Right atrium auricular region (tissue), 2 donors: ENCODE measurements around the gene GUK1. TPM values are rescaled to one million over a fixed set of nuclear protein-coding genes. Genes with fewer than 3 reads are reported as not detected.

ENCODE experiments used
- DNase-seq: peaks from one replicate; pipeline ENCODE4 v3.0.0-alpha.2; 2019; ENCODE audit warnings: low spot score
- H3K27ac ChIP-seq, 2 donors: fragments of 200-600 bp; sonication (generic); 1 replicate in 1 of 2; 2 replicates in 1 of 2; pipeline ENCODE4 v1.5.1; 2016 to 2019
- H3K27me3 ChIP-seq, 2 donors: fragments of 200-600 bp; sonication (generic); one replicate each; pipeline versions ENCODE4 v1.5.1 to v1.6.0; 2017 to 2019
- H3K36me3 ChIP-seq: fragments of 200-600 bp; sonication (generic); one replicate; pipeline ENCODE4 v1.5.1; 2016
- H3K4me1 ChIP-seq, 2 donors: fragments of 200-600 bp; sonication (generic); one replicate each; pipeline versions ENCODE4 v1.5.1 to v1.6.0; 2017 to 2019
- H3K4me3 ChIP-seq, 2 donors: fragments of 200-600 bp; sonication (generic); 1 replicate in 1 of 2; 2 replicates in 1 of 2; pipeline ENCODE4 v1.5.1; 2017 to 2019; ENCODE audit warnings: mild to moderate bottlenecking in 1 of 2, moderate library complexity in 1 of 2
- H3K9me3 ChIP-seq, 2 donors: fragments of 200-600 bp; sonication (generic); one replicate each; pipeline ENCODE4 v1.5.1; 2019
- CTCF ChIP-seq, 2 donors: fragments of 200-600 bp; sonication (generic); IDR thresholded peaks; one replicate each; pipeline ENCODE4 v1.5.1; 2019; ENCODE audit warnings: antibody characterized with exemption in 2 of 2
- total RNA-seq, 2 donors: library from RNA; depleted of rRNA; stranded (reverse); fragments of >200 nt; gene quantifications; one replicate each; pipeline ENCODE4 v1.1.0, GENCODE V29; 2016

Gene GUK1
- total RNA-seq, 2 donors from 2014 or later, result 179 to 277 TPM

DNA sequence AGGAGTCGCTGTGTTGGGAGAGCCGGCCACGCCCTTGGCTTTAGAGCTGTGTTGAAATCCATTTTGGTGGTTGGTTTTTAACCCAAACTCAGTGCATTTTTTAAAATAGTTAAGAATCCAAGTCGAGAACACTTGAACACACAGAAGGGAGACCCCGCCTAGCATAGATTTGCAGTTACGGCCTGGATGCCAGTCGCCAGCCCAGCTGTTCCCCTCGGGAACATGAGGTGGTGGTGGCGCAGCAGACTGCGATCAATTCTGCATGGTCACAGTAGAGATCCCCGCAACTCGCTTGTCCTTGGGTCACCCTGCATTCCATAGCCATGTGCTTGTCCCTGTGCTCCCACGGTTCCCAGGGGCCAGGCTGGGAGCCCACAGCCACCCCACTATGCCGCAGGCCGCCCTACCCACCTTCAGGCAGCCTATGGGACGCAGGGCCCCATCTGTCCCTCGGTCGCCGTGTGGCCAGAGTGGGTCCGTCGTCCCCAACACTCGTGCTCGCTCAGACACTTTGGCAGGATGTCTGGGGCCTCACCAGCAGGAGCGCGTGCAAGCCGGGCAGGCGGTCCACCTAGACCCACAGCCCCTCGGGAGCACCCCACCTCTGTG is 41.7 kb upstream of the GUK1 start:
- Histone ChIP-seq H3K27me3 (no peaks in the 10 kb centered on the region), H3K4me1 (peaks cover 0 to 45% of the 10 kb centered on the region in 2 donors), H3K4me3 (no peak overlapping the region), H3K27ac (no peak overlapping the region), H3K36me3 (peaks cover 43% of the 10 kb centered on the region), H3K9me3 (peaks cover 0 to 14% of the 10 kb centered on the region in 2 donors)
- TF ChIP-seq CTCF (IDR thresholded peaks at IDR 0.05), result no peak
- DNase-seq, result no peak

DNA sequence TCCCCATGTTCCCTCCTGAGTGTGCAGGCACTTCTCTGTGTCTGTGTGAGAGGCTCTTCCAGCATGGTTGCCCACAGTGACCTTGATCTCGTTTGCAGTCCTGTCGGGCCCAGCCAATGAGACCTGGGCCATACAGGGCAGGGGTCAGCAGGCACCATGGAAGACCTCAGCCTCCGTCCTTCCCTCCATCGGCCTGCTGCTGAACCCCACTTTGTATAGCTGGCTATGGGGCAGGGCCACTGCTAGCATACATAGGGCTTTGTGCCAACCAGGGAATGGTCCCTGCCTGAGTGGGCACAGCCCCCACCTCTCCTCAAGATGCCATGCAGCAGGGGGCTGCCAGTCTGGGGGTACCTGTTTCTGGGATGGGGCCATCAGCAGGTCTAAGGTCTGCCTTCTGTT is 40.7 kb upstream of the GUK1 start:
- Histone ChIP-seq H3K27me3 (no peaks in the 10 kb centered on the region), H3K9me3 (peaks cover 0 to 8% of the 10 kb centered on the region in 2 donors), H3K36me3 (peaks cover 43% of the 10 kb centered on the region), H3K27ac (no peak overlapping the region), H3K4me3 (no peak overlapping the region), H3K4me1 (peaks cover 0 to 54% of the 10 kb centered on the region in 2 donors)
- DNase-seq, result no peak
- no peak for TF ChIP-seq CTCF (IDR thresholded peaks at IDR 0.05)

GRCh38 chr1:228100822-228101613 is 39.1 kb upstream of the GUK1 start:
- H3K36me3 ChIP-seq, result peaks cover 45% of the 10 kb centered on the region
- H3K27me3 ChIP-seq, result no peaks in the 10 kb centered on the region
- DNase-seq, result no peak
- H3K4me1 ChIP-seq, result peaks cover 0 to 54% of the 10 kb centered on the region in 2 donors
- H3K4me3 ChIP-seq, result no peak overlapping the region
- H3K9me3 ChIP-seq, result no peaks in the 10 kb centered on the region
- no peak for TF ChIP-seq CTCF (IDR thresholded peaks at IDR 0.05)
- H3K27ac ChIP-seq, result no peak overlapping the region

GRCh38 chr1:228101614-228101993 is 38.5 kb upstream of the GUK1 start:
- Histone ChIP-seq H3K4me1 (peaks cover 0 to 52% of the 10 kb centered on the region in 2 donors), H3K36me3 (peaks cover 50% of the 10 kb centered on the region), H3K4me3 (peak overlapping the region in 1 of 2 donors; percentile 93), H3K27me3 (no peaks in the 10 kb centered on the region), H3K27ac (peak overlapping the region in 1 of 2 donors; percentile 91), H3K9me3 (no peaks in the 10 kb centered on the region)
- no peak for TF ChIP-seq CTCF (IDR thresholded peaks at IDR 0.05)
- DNase-seq, result no peak

DNA sequence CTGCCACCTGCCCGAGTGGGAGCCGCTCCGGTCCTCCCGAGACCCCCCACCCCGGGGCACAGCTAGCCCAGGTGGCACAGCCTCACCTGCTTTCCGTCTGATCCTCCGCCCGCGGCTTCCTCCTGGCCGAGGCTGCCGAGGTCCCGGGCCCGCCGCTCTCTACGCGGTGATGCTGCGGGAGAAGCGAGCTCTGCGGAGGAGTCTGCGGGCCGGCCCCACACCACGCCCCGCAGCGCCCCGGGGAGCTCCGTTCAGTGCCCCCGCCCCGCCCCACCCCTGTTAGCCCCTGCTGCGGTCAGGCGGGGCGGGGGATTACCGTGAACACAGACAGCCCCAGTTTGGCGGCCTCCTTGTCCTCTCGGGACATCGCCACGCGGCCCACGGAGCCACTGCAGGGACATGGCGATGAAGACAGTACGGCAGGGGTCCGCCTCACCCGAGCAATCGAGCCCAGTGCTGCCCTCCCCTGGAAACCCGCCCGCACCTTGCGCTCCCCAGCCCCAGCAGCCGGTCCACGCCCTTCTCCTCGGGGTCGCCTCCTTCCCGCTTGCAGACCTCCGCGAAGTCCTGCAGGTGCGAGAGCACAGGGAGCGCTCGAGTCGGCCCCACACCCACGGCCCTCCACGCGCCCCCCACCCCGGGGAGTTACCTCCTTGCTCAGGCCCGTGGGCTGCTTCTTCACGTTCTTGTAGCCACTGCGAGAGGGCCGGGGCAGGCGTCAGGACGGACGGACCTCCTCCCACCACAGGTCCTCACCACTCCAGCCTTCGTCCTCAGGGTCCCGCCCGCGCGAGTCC is 37.9 kb upstream of the GUK1 start:
- no peak for DNase-seq
- Histone ChIP-seq H3K9me3 (no peaks in the 10 kb centered on the region), H3K4me3 (peak overlapping the region; percentile 61 to 93), H3K27me3 (no peaks in the 10 kb centered on the region), H3K4me1 (peaks cover 0 to 47% of the 10 kb centered on the region in 2 donors), H3K27ac (peak overlapping the region; percentile 89 to 91), H3K36me3 (peaks cover 47% of the 10 kb centered on the region)
- peak in 1 of 2 donors; percentile 42 for TF ChIP-seq CTCF (IDR thresholded peaks at IDR 0.05)
